ENCODE results near the gene BOK. TPM values are rescaled to one million over a fixed set of nuclear protein-coding genes. Genes with fewer than 3 reads are reported as not detected.

BOK gene, protein sequence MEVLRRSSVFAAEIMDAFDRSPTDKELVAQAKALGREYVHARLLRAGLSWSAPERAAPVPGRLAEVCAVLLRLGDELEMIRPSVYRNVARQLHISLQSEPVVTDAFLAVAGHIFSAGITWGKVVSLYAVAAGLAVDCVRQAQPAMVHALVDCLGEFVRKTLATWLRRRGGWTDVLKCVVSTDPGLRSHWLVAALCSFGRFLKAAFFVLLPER
- 1 to 10 TPM in 3 of 4 donors, under 1 TPM in 1; 0.92 to 4.7 (median 2.3) TPM for total RNA-seq

- Histone ChIP-seq H3K4me3 (peak within 1 kb of the TSS; percentile 49 to 68 (median 53)), H3K9me3 (peaks cover 0 to 3% (median 0%) of the 10 kb centered on the region in 3 donors), H3K36me3 (no peaks in the 10 kb centered on the region), H3K4me1 (peaks cover 0 to 7% of the 10 kb centered on the region in 2 donors), H3K27me3 (peaks cover 13 to 33% (median 29%) of the 10 kb centered on the region in 3 donors), H3K27ac (peak within 1 kb of the TSS in 3 of 4 donors; percentile 34 to 67 (median 41))
- ATAC-seq (peak; percentile 24 to 52), DNase-seq (no peak)
- in situ Hi-C loops (cut with MboI; ENCODE audit: low sequenced_read_pairs in 4 of 4) (no loop called here), intact Hi-C loops (cut with DNase I; ENCODE audit: low total_unique reads) (no loop called here)
- no peak for TF ChIP-seq CTCF (IDR thresholded peaks at IDR 0.05 in 4 of 5, conservative IDR thresholded peaks at IDR 0.05 in 1 of 5)
- TF ChIP-seq POLR2A (IDR thresholded peaks at IDR 0.05), result peak; percentile 12 to 21
These were observed at the start of gene BOK for GRCh38 chr2:241558532-241559322. TSS of gene BOK (plus strand) at chr2:241558745. CDS start at chr2:241559484, 739 bp downstream.

DNA sequence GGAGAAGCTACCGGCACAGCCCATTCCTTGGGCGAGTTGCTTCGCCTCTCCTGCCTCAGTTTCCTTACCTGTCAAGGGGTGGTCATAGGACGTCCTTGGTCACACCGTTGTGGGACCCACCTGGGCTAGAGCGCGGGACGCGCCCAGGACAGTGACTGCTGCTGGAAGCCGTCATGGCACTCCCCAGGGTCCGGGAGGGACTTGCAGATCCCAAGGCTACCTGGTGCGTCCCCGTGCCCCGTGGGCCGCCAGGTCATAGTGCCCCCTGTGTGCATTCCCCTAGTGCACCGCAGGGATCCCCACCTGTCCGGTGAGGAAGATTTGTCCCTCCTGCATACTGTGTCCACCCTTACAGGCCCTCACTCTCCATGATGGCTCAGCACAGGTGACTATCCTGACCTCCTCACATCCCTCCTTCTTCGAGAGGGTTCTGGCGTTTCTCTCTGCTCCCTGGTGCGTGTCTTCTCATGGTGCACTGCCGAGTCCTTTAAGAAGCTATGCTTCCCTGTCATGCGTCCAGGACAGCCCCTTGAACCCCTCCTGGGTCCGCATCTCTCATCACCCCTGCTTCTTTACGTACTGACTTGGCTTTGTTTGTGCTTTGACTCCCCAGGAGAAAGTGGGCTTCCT, 49.3 kb upstream of the BOK start:
- H3K4me1 ChIP-seq, result peaks cover 38 to 45% of the 10 kb centered on the region in 2 donors
- in situ Hi-C loops (cut with MboI; ENCODE audit: low sequenced_read_pairs in 4 of 4) (no loop called here), intact Hi-C loops (cut with DNase I; ENCODE audit: low total_unique reads) (loop anchor here (2.0 to 5.0 kb wide), 7 partner anchors 103 to 512 kb away; partner anchors contain the start of genes ATG4B, SNED1 and THAP4)
- H3K4me3 ChIP-seq, result peak overlapping the region; percentile 72 to 85 (median 78)
- H3K27ac ChIP-seq, result peak overlapping the region; percentile 93 to 98 (median 96)
- no peaks in the 10 kb centered on the region for H3K27me3 ChIP-seq
- ATAC-seq, result no peak
- no peak for DNase-seq
- H3K9me3 ChIP-seq, result no peaks in the 10 kb centered on the region
- no peaks in the 10 kb centered on the region for H3K36me3 ChIP-seq
- no peak for TF ChIP-seq CTCF (IDR thresholded peaks at IDR 0.05 in 4 of 5, conservative IDR thresholded peaks at IDR 0.05 in 1 of 5)
- TF ChIP-seq POLR2A (IDR thresholded peaks at IDR 0.05), result no peak

- in situ Hi-C loops (cut with MboI; ENCODE audit: low sequenced_read_pairs in 4 of 4) (no loop called here), intact Hi-C loops (cut with DNase I; ENCODE audit: low total_unique reads) (no loop called here)
- H3K27ac ChIP-seq, result no peak overlapping the region
- no peak overlapping the region for H3K4me3 ChIP-seq
- H3K9me3 ChIP-seq, result no peaks in the 10 kb centered on the region
- no peak for TF ChIP-seq POLR2A (IDR thresholded peaks at IDR 0.05)
- no peak for TF ChIP-seq CTCF (IDR thresholded peaks at IDR 0.05 in 4 of 5, conservative IDR thresholded peaks at IDR 0.05 in 1 of 5)
- no peak for ATAC-seq
- H3K4me1 ChIP-seq, result peaks cover 22 to 26% of the 10 kb centered on the region in 2 donors
- no peaks in the 10 kb centered on the region for H3K36me3 ChIP-seq
- H3K27me3 ChIP-seq, result no peaks in the 10 kb centered on the region
- no peak for DNase-seq
These were observed 47.3 kb upstream of the BOK start for GRCh38 chr2:241511091-241511741.

GRCh38 chr2:241514553-241514952, 44.0 kb upstream of the BOK start:
- H3K4me1 ChIP-seq, result peaks cover 5 to 6% of the 10 kb centered on the region in 2 donors
- intact Hi-C loops (cut with DNase I; ENCODE audit: low total_unique reads) (no loop called here), in situ Hi-C loops (cut with MboI; ENCODE audit: low sequenced_read_pairs in 4 of 4) (no loop called here)
- ATAC-seq, result no peak
- no peak for DNase-seq
- no peaks in the 10 kb centered on the region for H3K9me3 ChIP-seq
- TF ChIP-seq POLR2A (IDR thresholded peaks at IDR 0.05) (no peak), CTCF (IDR thresholded peaks at IDR 0.05 in 4 of 5, conservative IDR thresholded peaks at IDR 0.05 in 1 of 5) (no peak)
- H3K27ac ChIP-seq, result no peak overlapping the region
- H3K4me3 ChIP-seq, result no peak overlapping the region
- no peaks in the 10 kb centered on the region for H3K27me3 ChIP-seq
- no peaks in the 10 kb centered on the region for H3K36me3 ChIP-seq
